Daoy (cell line): ENCODE results near the gene C16orf96. TPM values are rescaled to one million over a fixed set of nuclear protein-coding genes. Genes with fewer than 3 reads are reported as not detected.

Experiments
- DNase-seq: peaks from one replicate; pipeline ENCODE4 v3.0.0-alpha.2; 2015; ENCODE audit warnings: low read depth
- total RNA-seq: library from RNA; depleted of rRNA; stranded (reverse); fragments of >200 nt; shearing (Covaris generic); gene quantifications from 2 replicates; pipeline ENCODE4 v1.2.3, GENCODE V29; 2014

The C16orf96 gene
- total RNA-seq, 1 experiment from 2014 or later, result not detected

DNA sequence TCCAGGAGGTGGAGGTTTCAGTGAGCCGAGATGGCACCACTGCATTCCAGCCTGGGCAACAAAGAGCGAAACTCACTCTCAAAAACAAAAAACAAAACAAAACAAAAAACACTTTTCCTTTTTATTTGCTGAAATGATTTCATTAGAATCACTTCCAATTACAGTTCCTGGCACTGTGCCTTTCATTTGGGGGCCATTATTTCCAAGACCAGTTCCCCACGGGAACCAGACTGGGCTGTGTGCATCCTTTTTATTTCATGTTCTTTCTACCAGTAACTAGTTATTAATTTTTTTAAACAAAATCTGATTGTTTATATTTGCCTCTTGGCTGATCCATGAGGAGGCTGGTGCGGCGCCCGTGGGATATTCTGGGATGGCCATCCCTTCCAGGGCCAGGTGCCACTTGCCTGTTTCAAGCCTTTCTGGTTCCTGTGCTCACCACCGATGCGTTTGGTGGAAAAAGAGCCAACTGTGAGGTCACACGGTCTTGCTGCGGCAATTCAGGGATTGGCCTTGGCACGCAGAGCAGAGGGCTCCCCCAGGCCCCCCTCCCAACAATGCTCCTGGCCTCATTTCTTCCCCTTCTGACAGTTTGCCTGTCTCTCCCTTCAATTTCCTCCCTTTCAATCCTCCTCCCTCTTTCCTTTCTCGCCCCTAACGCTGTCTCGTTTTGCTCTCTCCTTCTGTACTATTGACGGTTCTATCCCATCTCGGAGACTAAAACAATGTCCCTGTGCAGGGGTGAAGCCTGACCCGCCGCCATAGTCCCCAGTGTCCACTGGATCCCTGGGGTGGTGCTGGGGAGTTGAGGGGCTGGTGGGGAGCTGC lies 45.1 kb downstream of the C16orf96 start:
- DNase-seq, result no peak

DNA sequence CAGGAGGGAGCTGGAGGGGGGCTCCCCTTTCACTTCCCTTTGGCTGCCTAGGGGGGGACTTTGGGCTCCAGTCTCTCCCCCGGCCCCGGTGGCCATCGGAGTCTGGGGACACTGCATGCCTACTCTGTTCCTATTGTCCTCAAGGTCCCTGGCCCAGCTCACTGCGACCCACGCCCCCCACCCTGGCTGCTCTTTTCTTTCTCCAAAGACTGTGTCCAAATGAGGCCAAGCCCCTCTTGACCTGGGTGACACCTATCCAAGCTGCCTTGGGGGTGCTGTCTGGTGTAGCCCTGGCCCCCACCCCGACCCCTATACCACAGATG lies 45.7 kb downstream of the C16orf96 start:
- DNase-seq, result no peak

DNA sequence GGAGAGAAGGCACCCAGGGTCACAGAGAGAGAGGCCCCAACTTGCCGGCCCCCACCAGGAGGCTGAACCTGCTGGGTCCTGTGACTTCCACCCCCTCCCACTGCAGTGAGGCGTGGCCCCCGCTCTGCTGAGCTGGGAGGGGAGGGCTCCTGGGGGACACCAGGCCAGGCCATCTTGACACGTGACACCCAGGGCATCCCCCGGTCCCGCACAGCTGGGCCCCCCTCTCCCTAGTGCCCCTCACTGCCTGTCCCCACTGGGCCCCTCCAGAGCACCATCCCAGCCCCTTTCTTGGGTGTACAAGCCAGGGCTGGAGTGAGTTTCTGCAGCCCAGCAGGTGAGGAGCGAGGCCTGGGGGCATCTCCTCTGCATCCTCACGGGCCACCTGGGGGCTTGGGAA lies 46.2 kb downstream of the C16orf96 start:
- DNase-seq, result no peak

DNA sequence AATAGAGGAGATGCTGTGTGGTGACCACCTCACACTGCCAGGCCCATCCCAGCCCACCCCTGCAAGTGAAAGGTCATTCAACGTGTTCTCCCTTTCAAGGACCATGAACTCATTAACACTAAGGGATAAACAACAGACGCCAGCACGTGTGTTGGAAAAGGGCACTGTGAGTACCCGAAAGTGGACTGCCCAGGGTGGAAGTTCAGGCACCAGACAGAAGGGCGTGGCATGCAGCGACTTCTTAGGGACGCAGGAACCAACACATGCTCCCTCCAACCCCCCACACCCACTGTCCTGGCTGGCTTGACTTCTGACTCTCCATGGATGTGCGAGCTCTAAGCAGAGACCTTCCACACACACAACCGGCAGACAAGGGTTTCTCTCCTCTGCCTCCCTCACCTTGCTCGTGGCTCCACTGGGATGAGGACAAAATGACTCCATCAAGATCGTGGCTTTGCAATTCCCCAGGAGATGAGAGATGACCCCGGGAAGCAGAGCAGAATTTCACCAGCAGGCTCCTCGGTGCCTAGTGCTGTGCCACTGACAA lies 47.6 kb downstream of the C16orf96 start:
- DNase-seq, result no peak

DNA sequence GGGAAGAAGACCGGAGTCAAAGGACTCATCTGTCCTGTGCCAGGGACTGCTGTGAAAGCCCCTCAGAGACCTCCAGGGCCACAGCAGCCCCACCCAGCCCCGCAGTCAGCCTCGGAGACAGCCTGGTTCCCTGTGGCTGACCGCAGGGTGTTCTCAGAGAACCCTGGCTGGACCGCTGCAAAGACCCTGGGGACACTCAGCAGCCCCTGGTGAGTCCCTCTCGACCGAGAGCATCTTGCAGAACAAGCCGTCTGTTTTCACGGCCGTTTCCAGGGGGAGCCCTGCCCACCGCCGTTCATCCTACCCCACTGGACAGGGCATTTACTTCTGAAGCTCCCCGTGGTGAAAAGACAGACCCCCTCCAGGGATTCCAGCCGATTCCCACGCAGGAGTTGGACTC lies 48.3 kb downstream of the C16orf96 start:
- DNase-seq, result no peak

DNA sequence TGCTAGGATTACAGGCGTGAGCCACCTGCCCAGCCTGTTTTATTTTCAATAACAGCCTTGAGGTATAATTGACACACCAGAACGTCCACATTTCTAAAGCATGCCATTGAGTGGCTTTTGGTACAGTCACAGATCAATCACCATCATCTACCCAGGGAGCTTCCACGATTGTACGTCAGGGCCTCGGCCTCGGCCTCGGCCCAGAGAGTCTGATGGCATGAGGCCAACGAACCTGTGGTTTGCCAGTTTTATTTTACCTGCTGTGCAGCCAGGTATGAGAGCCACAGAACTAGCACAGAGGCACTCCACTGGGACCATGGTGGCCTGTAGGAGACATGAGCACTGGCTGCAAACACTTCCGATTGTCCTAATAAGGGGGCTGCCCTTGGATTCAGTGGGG lies 50.2 kb downstream of the C16orf96 start:
- no peak for DNase-seq

DNA sequence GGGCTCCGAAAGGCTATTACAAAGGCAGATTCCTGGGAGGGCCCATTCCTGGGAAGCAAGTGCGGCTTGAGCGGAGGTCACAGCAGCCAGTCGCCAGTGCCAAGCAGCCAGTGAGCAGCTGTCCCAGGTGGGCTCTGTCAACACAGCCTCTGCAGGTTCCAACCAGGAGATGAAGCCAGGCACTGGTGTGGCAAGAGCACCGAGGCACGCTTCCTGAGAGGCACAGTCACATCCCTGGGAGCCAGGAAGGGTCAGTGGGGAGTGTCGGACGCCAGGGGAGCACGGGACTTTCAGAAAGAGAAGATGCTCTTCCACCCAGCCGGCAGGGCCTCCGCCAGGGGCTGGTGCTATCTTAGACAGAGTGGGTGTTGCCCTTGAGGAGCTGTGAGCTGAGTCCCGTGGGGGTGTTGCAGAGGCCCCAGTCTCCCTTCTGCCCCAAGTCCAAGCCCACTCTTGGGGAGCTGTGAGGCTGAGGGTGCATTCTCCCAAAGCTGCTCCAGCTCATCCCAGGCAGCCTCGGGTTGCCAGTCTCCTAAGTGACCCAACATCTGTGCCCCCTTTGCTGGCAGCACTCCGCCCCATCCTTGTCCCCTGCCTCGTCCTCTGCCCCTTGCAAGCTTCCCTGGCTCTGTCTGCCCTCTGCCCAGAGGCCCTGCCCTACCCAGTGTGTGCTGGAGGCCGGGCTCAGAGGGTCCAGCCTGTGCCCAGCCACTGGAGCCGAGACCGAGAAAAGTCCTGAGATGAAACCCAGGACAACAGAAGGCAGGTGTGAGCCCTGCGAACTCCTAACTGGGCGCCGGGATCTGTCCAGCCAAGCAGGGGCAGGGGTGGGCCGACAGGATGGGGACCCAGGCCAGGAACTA lies 51.9 kb downstream of the C16orf96 start:
- no peak for DNase-seq

DNA sequence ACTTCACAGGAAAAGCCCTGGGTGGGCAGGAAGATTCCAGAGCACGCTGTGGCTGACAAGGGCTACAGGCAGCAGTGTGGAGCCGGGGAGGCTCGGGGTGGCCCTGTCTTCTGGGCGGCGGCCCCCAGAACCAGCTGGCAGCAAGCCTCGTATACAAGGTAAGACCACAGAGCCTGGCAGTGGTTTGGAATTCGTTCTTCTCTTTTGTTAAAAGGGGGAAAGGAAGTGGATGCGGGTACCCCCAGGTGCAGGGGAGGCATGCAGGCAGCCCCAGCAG lies 52.5 kb downstream of the C16orf96 start:
- no peak for DNase-seq

DNA sequence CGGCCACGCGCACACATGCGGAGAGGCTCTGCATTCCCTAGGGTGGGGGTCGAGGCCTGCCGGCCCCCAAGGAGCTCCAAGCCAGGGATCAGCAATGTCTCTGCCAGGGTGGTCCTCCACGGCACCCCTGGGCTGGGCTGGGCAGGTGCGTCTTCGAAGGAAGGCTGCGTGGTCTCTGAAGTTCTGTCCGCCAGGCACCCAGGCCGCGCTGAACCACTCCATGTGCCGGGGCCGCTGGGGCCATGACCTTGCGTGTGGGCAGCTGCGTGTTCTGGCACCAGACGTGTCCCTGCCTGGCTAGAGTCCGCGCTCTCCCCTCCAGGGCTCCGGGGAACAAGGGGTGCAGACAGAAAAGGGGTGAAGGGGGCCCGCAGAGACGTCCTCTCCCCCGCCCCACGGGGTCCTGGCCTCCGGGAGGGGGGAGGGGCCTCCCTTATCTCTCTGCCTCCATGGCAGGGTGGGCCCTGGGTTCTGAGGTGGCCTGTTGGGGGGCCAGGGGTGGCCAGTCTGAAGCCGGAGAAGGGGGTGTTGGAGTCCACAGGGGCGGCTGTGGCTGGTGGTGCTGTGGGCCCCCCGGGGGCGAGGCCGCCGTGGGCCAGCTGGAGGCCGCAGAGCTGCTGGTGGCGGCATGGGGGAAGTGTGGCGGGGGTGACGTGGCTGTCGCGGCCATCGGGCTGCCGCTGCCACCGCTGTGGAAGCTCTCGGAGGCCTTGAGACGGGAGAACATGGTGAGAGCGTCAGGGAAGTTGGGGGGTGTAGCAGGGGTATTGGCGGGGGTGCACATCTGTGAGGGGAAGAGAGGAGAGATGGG lies 53.3 kb downstream of the C16orf96 start:
- DNase-seq, result no peak

DNA sequence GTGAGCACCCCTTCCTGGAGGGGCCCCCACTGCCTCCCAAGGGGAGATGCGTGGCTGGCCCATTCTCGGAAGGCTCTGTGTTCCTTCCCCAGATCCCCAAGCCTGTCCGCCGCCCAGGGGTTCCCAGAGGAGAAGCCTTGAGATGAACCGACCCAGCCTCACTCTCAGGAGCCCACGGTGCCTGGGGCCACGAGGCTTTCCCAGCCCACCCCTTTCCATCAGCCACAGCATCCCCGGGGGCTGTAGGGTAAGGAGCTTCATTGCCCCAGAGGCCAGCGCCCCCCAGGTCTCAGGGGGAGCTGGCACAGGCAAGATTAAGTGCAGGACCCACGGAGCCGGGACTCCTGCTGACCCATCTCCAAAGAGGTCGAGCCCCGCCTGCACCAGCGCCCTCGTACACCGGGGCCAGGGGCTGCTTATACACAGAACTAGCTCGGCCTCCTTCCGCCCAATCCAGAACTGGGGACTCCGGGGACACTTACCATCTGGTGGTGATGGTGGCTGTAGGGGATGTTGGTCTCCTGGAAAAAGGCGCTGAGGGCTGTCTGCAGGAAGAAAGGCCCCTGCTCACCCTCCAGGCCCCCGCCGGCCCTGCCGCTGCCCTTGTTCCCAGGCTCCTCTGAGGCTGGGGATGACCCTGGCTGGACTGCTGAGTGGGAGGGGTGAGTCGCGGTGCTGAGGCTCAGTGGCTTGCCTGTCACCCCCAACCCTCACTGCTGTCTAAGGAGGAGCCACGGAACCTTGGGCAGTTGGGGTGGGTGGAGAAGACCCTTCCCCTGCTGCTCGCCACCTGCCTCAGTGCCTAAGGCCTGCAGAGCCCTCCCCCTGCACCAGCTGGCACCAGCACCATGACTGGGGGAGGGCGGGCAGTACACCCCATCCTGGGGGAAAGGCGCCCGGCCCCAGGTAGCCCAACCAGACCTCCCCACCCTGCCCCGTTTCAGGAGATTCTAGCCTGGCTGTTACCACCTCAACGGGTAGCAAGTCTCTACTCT lies 54.2 kb downstream of the C16orf96 start:
- no peak for DNase-seq

DNA sequence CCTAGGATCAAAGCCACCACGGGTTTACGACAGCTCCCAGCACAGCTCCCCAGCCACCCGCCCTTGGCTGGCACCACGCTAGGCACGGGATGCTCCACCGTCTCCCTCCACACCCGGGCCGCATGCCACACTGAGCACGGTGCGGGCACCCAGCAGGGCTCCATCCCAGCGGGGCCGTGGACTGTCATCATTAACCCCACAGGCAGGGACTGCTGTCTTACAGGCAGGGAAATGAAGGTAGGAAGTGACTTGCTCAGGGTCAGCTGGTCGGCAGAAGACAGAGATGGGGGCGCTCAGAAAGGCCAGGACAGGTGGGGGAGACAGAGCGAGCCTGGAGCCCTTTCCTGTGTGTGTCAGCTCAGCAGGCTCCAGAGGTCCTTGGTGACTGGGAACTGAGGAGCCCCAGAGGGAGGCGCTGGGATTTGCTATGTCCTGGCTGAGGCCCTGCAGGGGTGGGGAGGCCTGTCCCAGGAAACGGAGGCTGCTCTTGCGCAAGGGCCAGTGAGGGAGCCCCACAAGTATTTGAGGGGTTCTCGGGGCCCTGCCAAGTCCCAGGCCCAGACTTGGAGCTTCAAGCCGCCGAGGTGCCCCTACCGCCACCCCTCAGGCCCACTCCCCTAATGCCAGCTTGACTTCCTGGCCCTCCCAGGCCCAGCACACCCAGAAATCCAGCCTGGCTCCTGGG lies 55.3 kb downstream of the C16orf96 start:
- no peak for DNase-seq

DNA sequence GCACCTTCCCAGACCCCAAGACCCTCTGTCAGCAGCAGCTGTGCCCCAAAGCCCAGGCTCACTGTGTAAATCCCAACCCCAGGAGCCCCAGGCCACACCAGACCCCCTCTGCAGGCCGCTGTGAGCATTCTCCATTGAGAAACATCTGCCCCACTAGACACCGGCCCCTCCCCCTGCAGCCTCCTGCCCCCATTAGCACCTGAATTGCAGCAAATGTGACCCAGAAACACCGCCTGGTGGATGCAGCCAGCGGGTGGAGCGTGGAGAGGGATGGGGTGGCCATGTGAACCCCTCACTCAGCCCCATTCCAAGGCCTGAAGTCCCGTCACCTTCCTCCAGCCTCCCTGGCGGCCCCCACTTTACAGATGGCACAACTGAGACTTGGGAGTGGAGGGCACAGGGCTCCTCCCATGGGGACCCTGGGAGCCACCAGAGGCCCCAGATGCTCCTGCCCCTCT lies 56.4 kb downstream of the C16orf96 start:
- no peak for DNase-seq

DNA sequence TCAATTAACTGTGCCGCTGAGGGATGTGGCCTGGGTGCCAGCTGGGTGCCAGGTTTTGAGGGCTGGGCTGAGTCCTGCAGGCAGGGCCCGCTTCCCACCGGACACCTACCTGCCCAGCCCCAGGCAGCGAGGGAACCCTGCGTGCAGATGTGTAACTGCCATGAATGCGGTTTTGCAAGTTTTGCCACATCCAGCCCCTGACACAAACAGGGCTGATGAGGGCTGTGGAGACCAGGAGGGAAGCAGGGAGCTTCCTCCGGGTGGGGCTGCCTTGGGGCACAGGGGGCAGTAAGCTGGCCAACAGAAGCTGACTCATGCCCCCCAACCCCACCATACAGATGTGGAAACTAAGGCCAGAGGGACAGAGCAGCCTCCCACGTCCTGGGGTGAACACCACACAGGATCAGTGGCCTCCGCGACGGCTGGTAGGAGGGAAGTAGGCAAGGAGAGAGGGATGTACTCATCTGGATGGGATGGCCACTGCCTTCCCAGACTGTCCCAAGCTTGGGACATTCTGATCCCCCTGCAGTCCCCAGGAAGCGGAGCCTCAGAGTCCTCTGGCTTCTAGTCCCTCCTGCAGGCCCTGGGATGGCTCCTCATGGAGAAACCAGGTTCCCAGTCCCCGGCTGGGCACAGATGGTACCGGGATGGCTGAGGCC lies 57.0 kb downstream of the C16orf96 start:
- DNase-seq, result no peak

DNA sequence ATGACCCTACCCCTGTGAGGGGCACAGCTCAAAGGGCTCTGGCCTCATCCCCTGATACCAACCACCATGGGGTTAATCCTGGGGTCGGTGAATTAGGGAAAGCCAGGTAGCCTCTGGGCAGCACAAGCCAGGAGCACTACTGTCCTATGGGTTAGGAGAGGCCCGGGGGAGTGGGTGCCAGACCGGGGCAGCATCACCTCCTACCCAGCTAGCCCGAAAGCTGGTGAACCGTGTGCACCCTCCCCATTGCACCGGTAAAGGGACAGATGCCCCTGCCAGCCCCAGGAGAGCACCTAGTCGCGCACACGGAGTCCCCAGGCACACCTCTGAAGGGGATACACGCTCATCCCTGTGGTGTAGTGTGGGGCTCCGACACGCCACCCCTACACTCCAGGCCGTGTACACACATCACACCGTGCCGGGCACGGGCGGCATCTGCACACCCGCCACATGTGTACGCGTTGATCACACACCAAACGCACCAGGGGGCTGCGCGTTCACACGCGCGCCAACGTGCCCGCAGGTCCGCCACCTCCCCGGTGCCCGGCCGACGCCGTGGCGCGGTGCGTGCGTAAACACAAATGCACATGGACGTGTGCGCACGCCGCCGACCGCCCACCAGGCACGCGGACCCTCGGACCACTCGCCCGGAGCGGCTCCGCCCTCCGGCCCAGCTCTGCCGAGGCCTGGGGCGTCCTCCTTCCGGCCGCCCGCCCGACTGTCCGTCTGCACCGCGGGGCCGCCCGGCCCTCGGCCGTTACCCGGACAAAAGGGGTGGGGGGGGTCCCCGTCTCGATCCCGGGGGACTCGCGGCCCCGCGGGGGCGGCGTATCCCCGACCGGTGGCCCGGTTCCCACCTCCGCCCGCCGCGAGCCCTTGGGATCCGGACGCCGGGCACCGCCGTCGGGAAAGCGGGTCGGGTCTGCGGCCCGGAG lies 57.8 kb downstream of the C16orf96 start:
- peak; percentile 56 for DNase-seq

DNA sequence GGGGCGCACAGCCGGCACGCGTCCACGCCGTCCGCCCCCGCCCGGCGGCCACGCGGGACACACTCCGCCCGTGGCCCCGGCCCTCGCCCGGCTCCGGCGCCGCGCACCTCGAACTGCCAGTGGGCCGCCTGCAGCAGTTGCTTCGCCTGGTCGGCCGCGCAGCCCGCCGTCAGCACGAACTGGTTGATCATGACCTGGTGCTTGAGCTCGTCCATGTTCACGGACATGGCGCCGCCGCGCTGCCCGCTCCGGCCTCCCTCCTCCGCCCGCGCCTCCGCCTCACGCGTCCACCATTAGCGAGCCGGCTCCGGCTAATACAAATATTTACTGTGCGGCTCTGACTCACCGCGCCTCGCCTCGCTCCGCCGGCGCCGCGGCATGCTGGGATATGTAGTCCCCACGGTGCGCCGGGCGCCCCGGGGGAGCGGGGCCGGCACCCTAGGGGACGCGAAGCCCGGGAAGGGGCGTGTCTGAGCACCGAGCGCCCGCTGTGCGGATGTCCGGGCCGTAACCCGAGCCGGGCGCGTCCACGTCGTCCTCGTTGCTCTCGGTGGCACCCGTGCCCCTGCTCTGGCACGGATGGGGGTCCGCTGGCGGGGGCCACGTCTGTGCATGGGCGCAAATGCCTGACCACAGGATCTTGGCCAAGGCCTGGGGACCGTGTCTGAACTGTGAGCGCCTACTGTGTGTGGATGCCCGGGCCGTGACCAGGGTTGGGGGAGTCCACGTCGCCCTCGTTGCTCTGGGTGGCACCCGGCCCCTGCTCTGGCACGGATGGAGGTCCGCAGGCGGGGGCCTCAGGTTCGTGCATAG lies 58.6 kb downstream of the C16orf96 start, which contains the start of gene UBALD1:
Gene UBALD1 (minus strand): TSS at position 318 of the 813 bp plus-strand sequence. CDS start 91 bp downstream, at position 227.
- peak; percentile 89 for DNase-seq

DNA sequence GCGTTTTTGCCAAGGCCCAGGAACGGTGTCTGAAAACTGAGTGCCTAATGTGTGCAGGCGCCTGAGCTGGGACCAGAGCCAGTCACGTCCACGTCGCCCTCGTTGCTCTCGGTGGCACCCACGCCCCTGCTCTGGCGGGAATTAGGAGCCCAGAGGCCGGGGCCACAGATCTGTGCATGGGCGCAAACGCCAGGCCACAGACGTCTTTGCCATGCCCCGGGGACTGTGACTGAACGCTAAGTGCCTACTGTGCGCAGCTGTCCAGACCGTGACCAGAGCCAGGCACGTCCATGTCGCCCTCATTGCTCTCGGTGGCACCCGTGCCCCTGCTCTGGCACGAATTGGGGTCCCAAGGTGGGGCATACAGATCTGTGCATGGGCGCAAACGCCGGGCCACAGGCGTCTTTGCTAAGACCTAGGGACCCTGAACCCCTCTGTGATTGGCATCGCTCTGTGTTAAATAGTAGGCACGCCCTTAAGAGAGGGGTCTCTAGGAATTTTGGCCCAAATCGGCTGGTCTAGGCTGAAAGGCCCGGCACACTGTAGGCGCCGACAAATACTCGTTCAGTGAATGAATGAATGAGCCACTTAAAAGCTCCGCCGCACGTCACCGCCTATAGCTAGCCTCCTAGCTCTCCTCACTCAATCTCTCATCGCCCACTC lies 59.4 kb downstream of the C16orf96 start:
- no peak for DNase-seq
